Stimulated activated CD4-positive, alpha-beta T cell treated with anti-CD3 and anti-CD28 coated beads, Interleukin-2, amount 100 ng/mL, for 4 hours (primary cell): Measurements from ENCODE around the gene ADAMTS12.
"Not testable (repeated sequence)": the region's sequence is repeated elsewhere in the genome, so short reads cannot be mapped to it uniquely, and the experiment has no call there.

Source experiments
- DNase-seq: peaks from one replicate; pipeline ENCODE4 v3.0.0-alpha.2; 2020; ENCODE audit warnings: low read depth

The ADAMTS12 gene

GRCh38 chr5:33906248-33906647 is 14.5 kb upstream of the ADAMTS12 start:
- DNase-seq: not testable (repeated sequence)

GRCh38 chr5:33905381-33905780 is 13.6 kb upstream of the ADAMTS12 start:
- no peak for DNase-seq

DNA sequence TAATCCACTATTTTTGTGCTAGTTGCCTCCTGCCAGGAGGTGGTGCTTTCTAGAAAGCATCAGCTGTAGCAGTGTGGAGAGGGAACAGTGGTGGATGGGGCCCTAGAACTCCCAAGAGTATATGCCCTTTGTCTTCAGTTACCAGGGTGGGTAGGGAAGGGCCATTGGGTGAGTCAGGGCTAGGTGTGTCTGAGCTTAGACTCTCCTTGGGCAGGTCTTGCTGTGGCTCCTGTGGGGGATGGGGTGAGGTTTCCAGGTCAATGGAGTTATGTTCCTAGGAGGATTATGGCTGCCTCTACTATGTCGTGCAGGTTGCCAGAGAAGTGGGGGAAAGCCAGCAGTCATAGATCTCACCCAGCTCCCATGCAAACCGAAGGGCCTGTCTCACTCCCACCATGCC is 11.3 kb upstream of the ADAMTS12 start:
- no peak for DNase-seq

GRCh38 chr5:33901156-33901555 is 9.4 kb upstream of the ADAMTS12 start:
- DNase-seq: no peak

DNA sequence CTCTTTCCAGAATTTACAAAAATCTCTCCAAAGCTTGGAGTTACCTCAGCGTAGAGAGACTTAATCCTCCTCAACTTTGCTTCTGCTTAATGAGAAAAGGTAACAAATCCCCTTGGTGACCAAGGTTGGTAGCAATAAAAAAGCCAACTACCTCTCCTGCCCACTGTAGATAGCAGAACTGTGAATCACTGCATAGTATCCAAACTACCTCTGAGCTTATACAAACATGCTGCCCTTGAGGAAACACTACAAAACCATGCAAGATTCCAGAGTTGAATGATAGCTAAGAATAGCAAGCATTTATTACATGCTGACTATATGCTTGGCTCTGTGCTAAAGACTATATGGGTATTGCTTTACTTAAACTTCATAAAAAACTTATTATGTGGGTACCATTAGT is 2.8 kb upstream of the ADAMTS12 start:
- DNase-seq: no peak

DNA sequence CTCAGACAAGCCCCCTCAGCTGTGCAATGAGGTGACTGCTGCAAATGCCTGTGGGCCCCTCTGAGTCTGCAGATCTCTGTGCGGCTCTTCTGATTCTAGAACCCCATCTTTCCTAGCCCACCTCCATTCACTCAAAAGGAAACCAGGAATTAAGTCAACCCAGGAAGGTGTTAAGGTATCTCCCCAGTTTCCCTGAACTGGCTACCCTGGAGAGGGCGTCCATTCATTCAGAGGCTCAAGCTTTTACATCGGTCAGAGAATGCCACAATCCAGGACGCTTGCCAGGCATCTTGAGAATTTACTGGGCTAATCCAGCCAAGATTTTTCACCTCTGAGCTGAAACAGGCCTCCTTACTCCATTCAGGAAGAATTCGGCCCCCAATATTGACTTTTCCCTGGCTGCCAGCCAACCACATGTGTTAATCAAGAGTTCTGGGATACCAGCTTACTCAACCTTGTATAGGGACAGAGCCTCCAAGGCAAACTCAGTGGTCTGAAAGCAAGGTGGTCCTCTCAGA is 889 bp upstream of the ADAMTS12 start:
- DNase-seq: no peak

GRCh38 chr5:33891446-33891787 is 373 bp downstream of the ADAMTS12 start:
- DNase-seq: no peak

GRCh38 chr5:33890131-33891032 is 1.4 kb downstream of the ADAMTS12 start:
- DNase-seq: no peak

DNA sequence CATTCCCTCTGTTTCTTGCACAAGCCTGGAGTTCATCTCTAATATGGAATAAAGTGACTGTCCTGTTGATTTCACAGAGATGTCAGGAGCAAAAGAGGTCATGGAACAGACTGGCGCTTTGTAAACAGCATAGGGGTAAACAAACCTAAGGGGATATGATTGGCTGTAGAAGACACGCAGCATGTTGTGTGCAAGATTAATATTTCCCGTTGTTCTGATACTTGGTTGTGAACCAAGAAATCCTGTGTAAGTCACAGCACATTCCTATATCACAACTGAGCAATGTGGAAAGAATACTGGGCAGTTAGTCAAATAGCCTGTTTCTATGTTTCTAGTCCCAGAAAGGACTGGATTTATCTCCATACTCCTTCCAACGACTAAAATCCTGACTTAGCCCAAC is 3.2 kb downstream of the ADAMTS12 start:
- no peak for DNase-seq

DNA sequence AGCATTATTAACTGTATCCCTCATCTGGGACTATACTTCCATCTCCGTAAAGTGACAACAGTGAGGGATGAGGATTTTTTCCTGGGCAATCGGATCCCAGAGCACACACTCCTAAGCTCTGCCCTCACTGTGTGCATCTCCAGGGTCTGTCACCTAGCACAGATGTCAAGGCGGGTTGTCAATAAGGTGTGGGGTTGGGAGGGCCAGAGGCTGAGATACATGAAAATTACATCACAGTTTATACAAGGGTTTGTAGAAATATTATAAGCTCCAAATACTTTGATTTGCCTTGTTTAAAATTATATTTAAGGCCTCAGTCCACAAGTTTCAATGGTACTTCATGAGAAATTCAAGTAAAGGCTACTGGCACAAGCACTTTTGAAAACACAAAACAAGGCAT is 4.5 kb downstream of the ADAMTS12 start:
- DNase-seq: no peak

DNA sequence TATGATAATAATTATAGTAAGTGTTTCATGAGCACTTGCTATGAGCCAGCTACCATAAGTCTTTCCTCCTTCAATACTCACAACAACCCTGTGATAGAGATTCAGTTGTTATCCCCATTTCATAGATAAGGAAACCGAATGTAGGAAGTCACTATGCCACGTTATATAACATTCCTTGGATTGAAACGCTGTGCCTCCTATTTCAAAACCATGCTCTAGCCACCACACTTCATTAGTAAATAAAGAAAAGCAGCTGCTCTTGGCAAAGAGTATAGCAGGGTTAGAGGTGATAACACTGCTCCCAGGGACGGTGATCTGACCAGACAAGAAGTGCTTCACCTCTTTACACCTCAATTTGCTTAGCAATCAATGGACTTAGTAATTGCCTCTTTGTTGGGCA is 5.5 kb downstream of the ADAMTS12 start:
- DNase-seq: no peak

DNA sequence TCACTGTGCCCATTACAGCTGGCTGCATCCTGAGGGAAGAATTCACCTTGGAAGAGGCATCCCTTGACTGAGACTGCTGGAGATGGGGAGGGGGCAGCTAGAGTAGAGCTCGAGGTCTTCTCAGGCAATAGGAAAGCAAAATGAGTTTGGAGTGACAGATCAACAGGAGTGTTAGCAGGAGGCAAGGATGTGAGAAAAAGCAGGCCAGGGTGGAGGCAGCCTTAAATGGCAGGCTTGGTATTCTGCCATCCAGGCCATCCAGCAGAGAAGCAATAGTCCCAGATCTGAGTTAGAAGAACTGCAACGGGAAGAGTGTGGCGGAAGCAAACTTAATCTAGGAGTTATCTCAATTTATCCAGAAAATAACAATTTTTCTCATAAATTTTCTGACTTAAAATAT is 6.1 kb downstream of the ADAMTS12 start:
- DNase-seq: no peak

GRCh38 chr5:33883482-33883881 is 8.3 kb downstream of the ADAMTS12 start:
- no peak for DNase-seq

- DNase-seq: no peak
Measured at GRCh38 chr5:33880319-33880718, 11.5 kb downstream of the ADAMTS12 start.

- DNase-seq: no peak
Measured at GRCh38 chr5:33877449-33877848, 14.3 kb downstream of the ADAMTS12 start.

- DNase-seq: no peak
Measured at GRCh38 chr5:33867241-33867640, 24.5 kb downstream of the ADAMTS12 start.

GRCh38 chr5:33859177-33859576 is 32.6 kb downstream of the ADAMTS12 start:
- DNase-seq: not testable (repeated sequence)

DNA sequence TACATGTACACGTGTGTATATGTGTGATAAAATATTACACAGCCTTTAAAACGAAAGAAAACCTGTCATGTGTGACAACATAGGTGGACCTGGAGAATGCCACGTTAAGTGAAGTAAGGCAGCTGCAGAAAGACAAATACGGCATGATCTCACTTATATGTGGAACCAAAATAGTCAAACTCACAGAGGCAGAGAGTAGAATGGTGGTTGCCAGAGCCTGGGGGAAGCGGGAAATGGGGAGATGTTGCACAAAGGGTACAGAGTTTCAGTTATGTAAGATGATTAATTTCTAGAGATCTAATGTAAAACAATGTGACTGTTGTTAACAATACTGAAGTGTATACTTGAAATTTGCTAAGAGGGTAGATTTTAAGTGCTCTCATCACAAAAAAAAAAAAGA is 34.8 kb downstream of the ADAMTS12 start:
- no peak for DNase-seq

DNA sequence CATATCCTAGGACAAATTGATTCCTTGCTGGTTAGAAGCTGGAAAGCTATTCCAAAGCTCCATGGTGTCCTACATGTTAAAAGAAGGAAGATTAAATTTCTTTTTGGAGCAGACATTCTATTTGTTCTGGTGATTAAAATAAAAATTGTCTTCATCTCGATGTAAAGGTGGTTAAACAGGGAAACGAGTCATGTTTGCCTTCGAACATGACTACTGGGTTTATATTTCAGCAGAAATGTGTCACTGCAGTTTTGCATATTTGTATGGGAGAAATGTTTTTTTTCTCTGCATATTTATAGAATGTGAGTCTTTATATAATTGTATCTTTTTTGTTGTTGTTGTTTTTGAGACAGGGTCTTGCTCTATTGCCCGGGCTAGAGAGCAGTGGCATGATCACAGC is 36.4 kb downstream of the ADAMTS12 start:
- no peak for DNase-seq

DNA sequence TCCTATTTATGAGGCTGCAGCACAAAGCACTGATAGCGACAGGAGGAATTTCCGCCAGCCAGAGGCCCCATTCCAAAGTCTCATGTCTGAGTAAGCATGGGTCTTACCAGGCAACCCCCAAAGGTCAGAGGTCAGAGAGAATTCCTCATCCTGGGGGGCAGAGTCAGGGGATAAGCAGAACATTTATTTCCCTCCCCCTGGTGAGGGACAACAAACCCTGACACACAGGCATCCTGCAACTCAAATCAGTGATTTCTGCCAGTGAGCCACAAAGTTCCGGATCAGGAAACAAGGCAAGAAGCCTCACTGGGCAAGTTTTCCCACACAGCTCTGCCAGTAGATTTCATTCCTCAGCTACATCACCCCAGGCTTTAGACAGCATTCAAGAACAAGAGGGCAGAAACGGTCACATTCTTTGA is 37.0 kb downstream of the ADAMTS12 start:
- DNase-seq: no peak

DNA sequence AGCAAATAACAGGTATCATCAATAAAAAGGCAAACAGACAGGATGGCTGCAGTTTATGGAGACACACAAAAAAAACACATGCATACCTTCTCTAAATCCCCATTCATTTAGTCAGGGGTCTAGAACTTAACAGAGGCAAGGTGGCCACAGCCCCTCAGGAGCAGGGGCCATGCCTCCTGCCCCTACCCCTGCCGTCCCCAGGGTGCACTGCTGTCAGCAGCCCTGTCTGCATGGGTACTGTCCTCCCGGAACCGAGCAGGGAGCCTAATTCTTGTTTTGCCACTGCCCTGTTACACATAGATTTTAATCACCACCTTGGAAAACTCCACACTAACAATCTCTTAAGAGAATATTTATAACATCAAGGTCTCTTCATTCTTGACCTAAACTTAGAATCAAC is 39.0 kb downstream of the ADAMTS12 start:
- no peak for DNase-seq

DNA sequence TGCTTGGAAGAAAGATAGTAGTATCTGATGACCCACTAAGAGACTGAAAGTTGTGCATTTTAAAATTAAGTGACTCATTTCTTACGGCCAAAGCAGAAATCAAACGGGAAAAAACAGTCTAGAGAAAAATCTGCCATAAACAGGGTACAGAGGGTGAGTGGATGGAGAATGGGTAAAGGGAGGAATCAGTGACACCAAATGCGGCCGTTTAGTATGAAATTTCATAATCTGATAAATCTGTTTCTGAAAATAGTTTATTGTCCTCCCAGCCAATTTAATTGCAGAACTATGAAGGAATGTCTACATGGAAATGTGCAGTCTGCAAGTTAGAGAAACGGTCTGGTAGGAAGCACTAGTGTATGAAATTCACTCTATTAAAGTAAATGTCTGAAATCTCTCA is 39.5 kb downstream of the ADAMTS12 start:
- no peak for DNase-seq

DNA sequence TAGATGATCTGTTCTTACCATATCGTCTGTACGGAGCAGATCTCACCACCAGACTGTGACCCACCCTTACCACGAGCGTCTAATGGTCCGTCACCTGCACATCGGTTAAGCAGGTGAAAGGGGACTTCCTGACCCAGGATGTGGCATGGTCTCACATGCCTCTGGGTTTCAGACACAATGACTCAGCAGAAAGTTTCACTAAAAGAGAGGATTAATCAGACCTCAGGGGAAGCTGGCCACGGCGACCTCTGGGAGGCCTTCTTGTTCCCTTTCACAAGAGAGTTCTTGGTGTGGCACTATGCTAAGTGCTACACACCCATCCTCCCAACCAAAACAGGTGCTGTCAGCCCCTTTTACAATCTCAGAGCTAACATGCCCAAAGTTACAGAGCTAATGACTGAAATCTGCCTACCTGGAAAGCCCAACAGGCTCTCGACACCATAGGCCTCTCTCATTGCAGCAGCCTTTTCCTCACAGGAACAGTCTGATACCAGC is 41.6 kb downstream of the ADAMTS12 start:
- no peak for DNase-seq

- no peak for DNase-seq
Measured at GRCh38 chr5:33848554-33848953, 43.2 kb downstream of the ADAMTS12 start.
